ENCODE measurements around the gene EPHA8. TPM values are rescaled to one million over a fixed set of nuclear protein-coding genes. Genes with fewer than 3 reads are reported as not detected.

Gene EPHA8
- total and polyA plus RNA-seq, 12 donors, result 0.11 to 10.1 (median 1.6) TPM; not detected in 2

DNA sequence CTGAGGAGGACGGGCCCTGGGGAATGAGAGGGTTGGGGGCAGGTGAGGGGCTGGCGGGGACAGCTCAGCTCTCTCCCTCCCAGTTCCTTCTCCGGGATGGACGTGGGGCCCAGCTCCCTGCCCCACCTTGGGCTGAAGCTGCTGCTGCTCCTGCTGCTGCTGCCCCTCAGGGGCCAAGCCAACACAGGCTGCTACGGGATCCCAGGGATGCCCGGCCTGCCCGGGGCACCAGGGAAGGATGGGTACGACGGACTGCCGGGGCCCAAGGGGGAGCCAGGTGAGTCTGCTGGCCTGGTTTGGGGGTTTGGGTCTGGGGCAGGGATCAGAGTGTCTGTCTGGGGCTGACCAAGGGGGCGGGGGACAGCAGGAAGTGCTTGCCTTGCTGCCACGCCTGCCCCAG, 80.6 kb downstream of the EPHA8 start:
- Histone ChIP-seq H3K4me1 (replicated peaks in 1 of 2) (peaks cover 0 to 7% of the 10 kb centered on the region in 2 donors), H3K9me3 (replicated peaks in 1 of 3) (no peaks in the 10 kb centered on the region), H3K27ac (peak overlapping the region in 4 of 5 donors; percentile 16 to 80 (median 20)), H3K27me3 (no peaks in the 10 kb centered on the region), H3K36me3 (replicated peaks in 1 of 2) (no peaks in the 10 kb centered on the region), H3K4me3 (peak overlapping the region in 1 of 4 donors; percentile 38)
- DNase-seq, result no peak
- TF ChIP-seq POLR2A (IDR thresholded peaks at IDR 0.05), result no peak
- TF ChIP-seq, protein P1, sequence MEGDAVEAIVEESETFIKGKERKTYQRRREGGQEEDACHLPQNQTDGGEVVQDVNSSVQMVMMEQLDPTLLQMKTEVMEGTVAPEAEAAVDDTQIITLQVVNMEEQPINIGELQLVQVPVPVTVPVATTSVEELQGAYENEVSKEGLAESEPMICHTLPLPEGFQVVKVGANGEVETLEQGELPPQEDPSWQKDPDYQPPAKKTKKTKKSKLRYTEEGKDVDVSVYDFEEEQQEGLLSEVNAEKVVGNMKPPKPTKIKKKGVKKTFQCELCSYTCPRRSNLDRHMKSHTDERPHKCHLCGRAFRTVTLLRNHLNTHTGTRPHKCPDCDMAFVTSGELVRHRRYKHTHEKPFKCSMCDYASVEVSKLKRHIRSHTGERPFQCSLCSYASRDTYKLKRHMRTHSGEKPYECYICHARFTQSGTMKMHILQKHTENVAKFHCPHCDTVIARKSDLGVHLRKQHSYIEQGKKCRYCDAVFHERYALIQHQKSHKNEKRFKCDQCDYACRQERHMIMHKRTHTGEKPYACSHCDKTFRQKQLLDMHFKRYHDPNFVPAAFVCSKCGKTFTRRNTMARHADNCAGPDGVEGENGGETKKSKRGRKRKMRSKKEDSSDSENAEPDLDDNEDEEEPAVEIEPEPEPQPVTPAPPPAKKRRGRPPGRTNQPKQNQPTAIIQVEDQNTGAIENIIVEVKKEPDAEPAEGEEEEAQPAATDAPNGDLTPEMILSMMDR (IDR thresholded peaks at IDR 0.05), result no peak
- intact Hi-C loops (cut with DNase I), result loop anchor here (2.0 to 5.0 kb wide), 3 partner anchors 117 to 225 kb away; no protein-coding TSS in a partner anchor
- 69 to 77% (median 73%) methylated on average over 7 to 12 of the region's 12 CpGs for WGBS, 4 donors

DNA sequence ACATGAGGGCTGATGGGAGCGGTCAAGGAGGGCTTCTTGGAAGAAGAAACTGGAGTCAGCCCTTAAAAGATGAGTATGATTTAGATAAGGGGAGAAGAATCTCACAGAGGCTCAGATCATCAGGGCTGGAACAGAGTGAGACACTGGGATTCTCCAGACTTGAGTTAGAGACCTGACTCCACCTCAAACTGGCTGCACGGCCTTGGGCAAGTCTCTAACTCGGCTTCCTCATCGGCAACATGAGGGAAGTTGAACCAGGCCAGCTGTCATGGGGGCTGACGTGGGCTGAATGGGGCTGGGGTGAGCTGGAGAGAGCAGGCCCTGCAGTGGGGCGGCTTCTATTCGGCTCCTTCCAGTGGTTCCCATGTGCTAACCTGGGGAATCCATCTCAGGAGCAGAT, 82.6 kb downstream of the EPHA8 start:
- H3K4me3 ChIP-seq, result peak overlapping the region in 1 of 4 donors; percentile 38
- no peaks in the 10 kb centered on the region for H3K9me3 ChIP-seq (replicated peaks in 1 of 3)
- TF ChIP-seq, protein P1 (IDR thresholded peaks at IDR 0.05), result no peak
- no peak for TF ChIP-seq POLR2A (IDR thresholded peaks at IDR 0.05)
- no peaks in the 10 kb centered on the region for H3K27me3 ChIP-seq
- WGBS, 4 donors, result 70 to 75% (median 74%) methylated on average over 7 of the region's 7 CpGs
- peak overlapping the region in 1 of 5 donors; percentile 72 for H3K27ac ChIP-seq
- H3K4me1 ChIP-seq (replicated peaks in 1 of 2), result peaks cover 0 to 7% of the 10 kb centered on the region in 2 donors
- intact Hi-C loops (cut with DNase I), result no loop called here
- peak in 2 of 7 donors; percentile 32 to 62 for DNase-seq
- H3K36me3 ChIP-seq (replicated peaks in 1 of 2), result no peaks in the 10 kb centered on the region

DNA sequence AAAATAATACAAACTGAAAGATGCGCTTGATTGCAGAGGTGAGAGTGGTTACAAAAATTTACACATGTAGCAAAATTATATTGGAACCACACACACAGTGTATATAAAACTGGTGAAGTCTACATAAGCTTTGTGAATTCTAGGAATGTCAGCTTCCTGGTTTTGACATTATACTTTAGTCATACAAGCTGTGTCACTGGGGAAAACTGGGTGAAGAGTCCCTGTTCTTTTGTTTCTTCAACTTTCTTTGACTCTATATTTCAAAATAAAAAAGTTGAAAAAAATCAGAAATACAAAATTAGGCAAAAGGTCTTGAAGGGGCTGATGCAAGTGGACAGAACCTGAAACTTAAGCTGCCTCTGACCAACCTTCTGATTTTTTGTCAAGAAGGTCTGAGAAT, 83.1 kb downstream of the EPHA8 start:
- Histone ChIP-seq H3K27ac (peak overlapping the region in 1 of 5 donors; percentile 72), H3K4me3 (peak overlapping the region in 1 of 4 donors; percentile 18), H3K4me1 (replicated peaks in 1 of 2) (peaks cover 0 to 7% of the 10 kb centered on the region in 2 donors), H3K27me3 (no peaks in the 10 kb centered on the region), H3K36me3 (replicated peaks in 1 of 2) (no peaks in the 10 kb centered on the region), H3K9me3 (replicated peaks in 1 of 3) (no peaks in the 10 kb centered on the region)
- no peak for DNase-seq
- intact Hi-C loops (cut with DNase I), result no loop called here
- 0 to 87% (median 63%) methylated on average over 1 of the region's 1 CpG for WGBS, 4 donors
- TF ChIP-seq, protein P1 (IDR thresholded peaks at IDR 0.05), result no peak
- no peak for TF ChIP-seq POLR2A (IDR thresholded peaks at IDR 0.05)

DNA sequence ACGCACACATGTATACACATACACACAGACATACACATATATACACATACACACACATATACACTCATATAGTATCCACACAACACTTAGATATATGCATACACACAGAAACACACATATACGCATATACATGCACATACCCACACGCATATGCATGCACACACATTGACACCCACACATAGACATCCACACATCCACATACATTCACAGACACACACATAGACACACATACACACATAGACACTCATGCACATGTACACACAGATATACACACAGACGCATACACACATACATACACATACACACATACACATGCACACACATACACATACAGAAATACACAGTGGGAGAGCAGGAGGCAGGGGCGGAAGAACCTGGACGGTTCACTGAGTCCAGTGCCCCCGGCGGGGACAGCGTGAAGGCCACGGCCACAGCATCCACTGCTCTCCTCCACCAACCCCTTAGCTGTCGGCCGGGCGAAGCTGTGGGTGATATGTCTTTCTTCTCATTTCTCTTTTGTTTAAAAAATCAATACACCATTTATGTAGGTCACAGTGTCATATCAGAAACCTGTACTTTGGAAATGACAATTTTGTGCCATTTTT, 86.9 kb downstream of the EPHA8 start:
- no peaks in the 10 kb centered on the region for H3K27me3 ChIP-seq
- no peak for DNase-seq
- no peak overlapping the region for H3K4me3 ChIP-seq
- 78 to 95% (median 87%) methylated on average over 9 to 13 of the region's 13 CpGs for WGBS, 4 donors
- no peaks in the 10 kb centered on the region for H3K9me3 ChIP-seq (replicated peaks in 1 of 3)
- no peaks in the 10 kb centered on the region for H3K36me3 ChIP-seq (replicated peaks in 1 of 2)
- no peak for TF ChIP-seq POLR2A (IDR thresholded peaks at IDR 0.05)
- TF ChIP-seq, protein P1 (IDR thresholded peaks at IDR 0.05), result no peak
- H3K27ac ChIP-seq, result no peak overlapping the region
- intact Hi-C loops (cut with DNase I), result no loop called here
- H3K4me1 ChIP-seq (replicated peaks in 1 of 2), result no peaks in the 10 kb centered on the region

All from adrenal gland (tissue), 12 donors.